HepG2 (cell line): ENCODE results near the gene CLDN11. TPM values are rescaled to one million over a fixed set of nuclear protein-coding genes. Genes with fewer than 3 reads are reported as not detected.

Experiments used
- ATAD3A ChIP-seq: sonication (generic); formaldehyde crosslinking; IDR thresholded peaks from 2 replicates; pipeline ENCODE4 v1.4.0; 2020; ENCODE audit warnings: missing genetic modification reagents
- EHMT2 ChIP-seq: fragments of 200-600 bp; sonication (generic); IDR thresholded peaks from 2 replicates; pipeline ENCODE4 v1.7.0; 2017; ENCODE audit warnings: antibody characterized with exemption, low read depth, low read length, borderline replicate concordance
- ERF ChIP-seq: IDR thresholded peaks from 2 replicates; pipeline ENCODE4 v1.6.1; 2018; ENCODE audit warnings: missing biosample characterization, missing genetic modification reagents
- FOSL2 ChIP-seq: sonication (generic); formaldehyde crosslinking; IDR thresholded peaks from 2 replicates; pipeline ENCODE4 v1.4.0; 2020; ENCODE audit warnings: missing genetic modification reagents
- HNRNPK ChIP-seq: fragments of 200-400 bp; formaldehyde crosslinking; IDR thresholded peaks from 2 replicates; pipeline ENCODE4 v1.6.1; 2018; ENCODE audit warnings: low read length, low read depth, moderate library complexity, mild to moderate bottlenecking; ENCODE audit not compliant: poor library complexity, severe bottlenecking
- NR1H2 ChIP-seq: sonication (generic); formaldehyde crosslinking; IDR thresholded peaks from 2 replicates; pipeline ENCODE4 v1.8.1; 2022; ENCODE audit warnings: low read depth, missing genetic modification reagents, borderline replicate concordance
- POLR2A ChIP-seq, 2 experiments: IDR thresholded peaks; 2 replicates each; pipeline ENCODE4 v1.6.1; 2011; ENCODE audit warnings: low read depth in 2 of 2, low read length in 2 of 2, mild to moderate bottlenecking in 1 of 2, moderate library complexity in 1 of 2; ENCODE audit not compliant: insufficient read depth in 1 of 2
- SOX6 ChIP-seq, 2 experiments: fragments of 450-650 bp in 1 of 2; sonication (generic) in 1 of 2; formaldehyde crosslinking in 1 of 2; IDR thresholded peaks; 2 replicates each; pipeline versions ENCODE4 v1.4.0 to v1.6.1; 2017 to 2020; ENCODE audit warnings: antibody characterized with exemption in 1 of 2, mild to moderate bottlenecking in 1 of 2, missing genetic modification reagents in 1 of 2
- TGIF2 ChIP-seq: IDR thresholded peaks from 2 replicates; pipeline ENCODE4 v1.6.1; 2016; ENCODE audit warnings: control low read depth, missing compliant biosample characterization
- ZC3H13 ChIP-seq: sonication (generic); formaldehyde crosslinking; IDR thresholded peaks from 2 replicates; pipeline ENCODE4 v1.8.1; 2023; ENCODE audit warnings: mild to moderate bottlenecking, missing genetic modification reagents, moderate library complexity
- ZNF251 ChIP-seq: sonication (generic); formaldehyde crosslinking; IDR thresholded peaks from 2 replicates; pipeline ENCODE4 v1.9.0; 2021; ENCODE audit warnings: mild to moderate bottlenecking, missing genetic modification reagents
- ZNF605 ChIP-seq: sonication (generic); formaldehyde crosslinking; IDR thresholded peaks from 2 replicates; pipeline ENCODE4 v1.8.0; 2022; ENCODE audit warnings: mild to moderate bottlenecking, missing genetic modification reagents
- ZNF7 ChIP-seq: IDR thresholded peaks from 2 replicates; pipeline ENCODE4 v1.6.1; 2016; ENCODE audit warnings: missing biosample characterization, missing genetic modification reagents
- ZNF777 ChIP-seq: sonication (generic); formaldehyde crosslinking; IDR thresholded peaks from 2 replicates; pipeline ENCODE4 v1.4.0; 2020; ENCODE audit warnings: missing genetic modification reagents
- ZSCAN9 ChIP-seq: IDR thresholded peaks from 2 replicates; pipeline ENCODE4 v1.6.1; 2016; ENCODE audit warnings: borderline replicate concordance
- polyA plus RNA-seq, 8 experiments: library from polyadenylated mRNA; depleted of rRNA in 3 of 8; stranded (reverse) in 7 of 8; unstranded in 1 of 8; fragments of >200 nt; fragmentation: Illumina TruSeq in 4 of 8; extraction: Trizol in 4 of 8; gene quantifications; 2 replicates each; pipeline versions ENCODE4 v1.2.1 to v1.2.3, GENCODE V29; 2011 to 2016; ENCODE audit warnings: low read depth in 4 of 8, missing spikeins in 1 of 8, mixed read lengths in 1 of 8; ENCODE audit not compliant: insufficient read depth in 1 of 8
- total RNA-seq, 5 experiments: library from RNA; depleted of rRNA; stranded (reverse); fragments of >200 nt; fragmentation: Illumina TruSeq; extraction: Trizol; gene quantifications; 2 replicates each; pipeline ENCODE4 v1.2.3, GENCODE V29; 2016; ENCODE audit warnings: low read depth in 1 of 5
- TF ChIP-seq, protein P1 (sequence below): sonication (generic); formaldehyde crosslinking; IDR thresholded peaks from 2 replicates; pipeline ENCODE4 v1.4.0; 2020; ENCODE audit warnings: missing genetic modification reagents
- TF ChIP-seq, protein P2 (sequence below): sonication (generic); formaldehyde crosslinking; IDR thresholded peaks from 2 replicates; pipeline ENCODE4 v1.8.1; 2023; ENCODE audit warnings: missing genetic modification reagents, mild to moderate bottlenecking, borderline replicate concordance
- TF ChIP-seq, protein P3 (sequence below): sonication (generic); formaldehyde crosslinking; IDR thresholded peaks from 2 replicates; pipeline ENCODE4 v1.9.0; 2021; ENCODE audit warnings: missing genetic modification reagents, borderline replicate concordance
- TF ChIP-seq, protein P4 (sequence below): sonication (generic); formaldehyde crosslinking; IDR thresholded peaks from 2 replicates; pipeline ENCODE4 v1.4.0; 2020; ENCODE audit warnings: low read depth, mild to moderate bottlenecking, missing genetic modification reagents
- TF ChIP-seq, protein P5 (sequence below): sonication (generic); formaldehyde crosslinking; IDR thresholded peaks from 2 replicates; pipeline ENCODE4 v1.9.0; 2022; ENCODE audit warnings: missing genetic modification reagents, mild to moderate bottlenecking, borderline replicate concordance

CLDN11 gene
- total and polyA plus RNA-seq, 2 of the 13 experiments (the other 11 are each of a cell fraction or from before 2014, with no cell fraction given), result 4.2 to 4.9 TPM

DNA sequence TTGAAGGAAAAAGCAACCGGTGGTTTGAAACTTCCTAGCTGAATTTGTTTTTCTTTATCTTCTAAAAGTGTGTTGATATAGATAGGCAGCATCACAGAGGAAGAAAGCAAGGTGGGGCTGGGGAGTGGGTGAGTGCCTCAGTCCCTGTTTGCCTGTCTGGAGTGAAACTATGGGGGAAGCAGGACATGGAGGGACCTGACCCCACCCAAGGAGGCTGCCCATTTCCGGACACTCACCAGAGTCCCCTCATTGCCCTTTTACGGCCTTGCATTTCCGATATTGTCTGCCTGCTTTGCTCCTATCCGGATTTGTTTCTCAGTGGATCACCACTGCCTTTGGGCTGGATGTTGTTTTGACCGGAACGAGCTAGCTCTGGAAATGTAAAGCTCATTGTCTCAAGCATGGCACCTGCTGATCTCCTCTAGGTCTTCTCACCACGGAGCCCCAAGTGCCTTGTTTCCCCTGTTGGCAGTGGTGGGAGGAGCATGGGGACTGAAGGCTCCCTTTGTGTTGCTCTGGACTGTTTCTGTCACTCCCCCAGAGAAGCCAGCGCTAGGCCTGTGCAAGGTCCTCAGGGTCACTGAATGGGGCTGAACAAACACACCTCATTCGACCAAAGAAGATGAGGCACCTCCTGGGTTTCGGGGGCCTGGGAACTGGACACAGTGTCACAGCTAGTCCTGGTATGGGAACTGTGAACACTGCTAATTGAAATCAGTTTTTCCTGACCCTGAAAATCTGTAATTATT lies 7.0 kb downstream of the CLDN11 start (continued):
- TF ChIP-seq HNRNPK (no peak), ZNF251 (CRISPR knock-in tag) (no peak), ERF (peak; percentile 27; the same call in 1 of the 2 replicates), ZC3H13 (CRISPR knock-in tag) (no peak), ZNF777 (no peak), EHMT2 (no peak), SOX6 (IDR thresholded peaks at IDR 0.05) (no peak), SOX6 (CRISPR knock-in tag; IDR thresholded peaks at IDR 0.05) (peak; percentile 91), NR1H2 (CRISPR knock-in tag) (no peak), ZNF605 (peak; percentile 79; the same call in 1 of the 2 replicates), TGIF2 (CRISPR knock-in tag) (no peak), ATAD3A (CRISPR knock-in tag) (no peak), ZNF7 (CRISPR knock-in tag) (no peak), POLR2A (IDR thresholded peaks at IDR 0.05; ENCODE audit: insufficient read depth in 1 of 2, low read depth in 2 of 2, low read length in 2 of 2) (peak; percentile 83 to 89), ZSCAN9 (CRISPR knock-in tag) (no peak), FOSL2 (CRISPR knock-in tag) (peak; percentile 27; the same call in 1 of the 2 replicates)
- TF ChIP-seq, protein P1, sequence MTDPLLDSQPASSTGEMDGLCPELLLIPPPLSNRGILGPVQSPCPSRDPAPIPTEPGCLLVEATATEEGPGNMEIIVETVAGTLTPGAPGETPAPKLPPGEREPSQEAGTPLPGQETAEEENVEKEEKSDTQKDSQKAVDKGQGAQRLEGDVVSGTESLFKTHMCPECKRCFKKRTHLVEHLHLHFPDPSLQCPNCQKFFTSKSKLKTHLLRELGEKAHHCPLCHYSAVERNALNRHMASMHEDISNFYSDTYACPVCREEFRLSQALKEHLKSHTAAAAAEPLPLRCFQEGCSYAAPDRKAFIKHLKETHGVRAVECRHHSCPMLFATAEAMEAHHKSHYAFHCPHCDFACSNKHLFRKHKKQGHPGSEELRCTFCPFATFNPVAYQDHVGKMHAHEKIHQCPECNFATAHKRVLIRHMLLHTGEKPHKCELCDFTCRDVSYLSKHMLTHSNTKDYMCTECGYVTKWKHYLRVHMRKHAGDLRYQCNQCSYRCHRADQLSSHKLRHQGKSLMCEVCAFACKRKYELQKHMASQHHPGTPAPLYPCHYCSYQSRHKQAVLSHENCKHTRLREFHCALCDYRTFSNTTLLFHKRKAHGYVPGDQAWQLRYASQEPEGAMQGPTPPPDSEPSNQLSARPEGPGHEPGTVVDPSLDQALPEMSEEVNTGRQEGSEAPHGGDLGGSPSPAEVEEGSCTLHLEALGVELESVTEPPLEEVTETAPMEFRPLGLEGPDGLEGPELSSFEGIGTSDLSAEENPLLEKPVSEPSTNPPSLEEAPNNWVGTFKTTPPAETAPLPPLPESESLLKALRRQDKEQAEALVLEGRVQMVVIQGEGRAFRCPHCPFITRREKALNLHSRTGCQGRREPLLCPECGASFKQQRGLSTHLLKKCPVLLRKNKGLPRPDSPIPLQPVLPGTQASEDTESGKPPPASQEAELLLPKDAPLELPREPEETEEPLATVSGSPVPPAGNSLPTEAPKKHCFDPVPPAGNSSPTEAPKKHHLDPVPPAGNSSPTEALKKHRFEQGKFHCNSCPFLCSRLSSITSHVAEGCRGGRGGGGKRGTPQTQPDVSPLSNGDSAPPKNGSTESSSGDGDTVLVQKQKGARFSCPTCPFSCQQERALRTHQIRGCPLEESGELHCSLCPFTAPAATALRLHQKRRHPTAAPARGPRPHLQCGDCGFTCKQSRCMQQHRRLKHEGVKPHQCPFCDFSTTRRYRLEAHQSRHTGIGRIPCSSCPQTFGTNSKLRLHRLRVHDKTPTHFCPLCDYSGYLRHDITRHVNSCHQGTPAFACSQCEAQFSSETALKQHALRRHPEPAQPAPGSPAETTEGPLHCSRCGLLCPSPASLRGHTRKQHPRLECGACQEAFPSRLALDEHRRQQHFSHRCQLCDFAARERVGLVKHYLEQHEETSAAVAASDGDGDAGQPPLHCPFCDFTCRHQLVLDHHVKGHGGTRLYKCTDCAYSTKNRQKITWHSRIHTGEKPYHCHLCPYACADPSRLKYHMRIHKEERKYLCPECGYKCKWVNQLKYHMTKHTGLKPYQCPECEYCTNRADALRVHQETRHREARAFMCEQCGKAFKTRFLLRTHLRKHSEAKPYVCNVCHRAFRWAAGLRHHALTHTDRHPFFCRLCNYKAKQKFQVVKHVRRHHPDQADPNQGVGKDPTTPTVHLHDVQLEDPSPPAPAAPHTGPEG, result 0 out of 2 replicates have a peak, but pooled peaks have one; percentile 39
- TF ChIP-seq, protein P2, sequence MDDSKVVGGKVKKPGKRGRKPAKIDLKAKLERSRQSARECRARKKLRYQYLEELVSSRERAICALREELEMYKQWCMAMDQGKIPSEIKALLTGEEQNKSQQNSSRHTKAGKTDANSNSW (CRISPR knock-in tag), result no peak
- TF ChIP-seq, protein P3, sequence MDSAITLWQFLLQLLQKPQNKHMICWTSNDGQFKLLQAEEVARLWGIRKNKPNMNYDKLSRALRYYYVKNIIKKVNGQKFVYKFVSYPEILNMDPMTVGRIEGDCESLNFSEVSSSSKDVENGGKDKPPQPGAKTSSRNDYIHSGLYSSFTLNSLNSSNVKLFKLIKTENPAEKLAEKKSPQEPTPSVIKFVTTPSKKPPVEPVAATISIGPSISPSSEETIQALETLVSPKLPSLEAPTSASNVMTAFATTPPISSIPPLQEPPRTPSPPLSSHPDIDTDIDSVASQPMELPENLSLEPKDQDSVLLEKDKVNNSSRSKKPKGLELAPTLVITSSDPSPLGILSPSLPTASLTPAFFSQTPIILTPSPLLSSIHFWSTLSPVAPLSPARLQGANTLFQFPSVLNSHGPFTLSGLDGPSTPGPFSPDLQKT (CRISPR knock-in tag), result no peak
- TF ChIP-seq, protein P4, sequence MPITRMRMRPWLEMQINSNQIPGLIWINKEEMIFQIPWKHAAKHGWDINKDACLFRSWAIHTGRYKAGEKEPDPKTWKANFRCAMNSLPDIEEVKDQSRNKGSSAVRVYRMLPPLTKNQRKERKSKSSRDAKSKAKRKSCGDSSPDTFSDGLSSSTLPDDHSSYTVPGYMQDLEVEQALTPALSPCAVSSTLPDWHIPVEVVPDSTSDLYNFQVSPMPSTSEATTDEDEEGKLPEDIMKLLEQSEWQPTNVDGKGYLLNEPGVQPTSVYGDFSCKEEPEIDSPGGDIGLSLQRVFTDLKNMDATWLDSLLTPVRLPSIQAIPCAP (CRISPR knock-in tag), result no peak
- TF ChIP-seq, protein P5, sequence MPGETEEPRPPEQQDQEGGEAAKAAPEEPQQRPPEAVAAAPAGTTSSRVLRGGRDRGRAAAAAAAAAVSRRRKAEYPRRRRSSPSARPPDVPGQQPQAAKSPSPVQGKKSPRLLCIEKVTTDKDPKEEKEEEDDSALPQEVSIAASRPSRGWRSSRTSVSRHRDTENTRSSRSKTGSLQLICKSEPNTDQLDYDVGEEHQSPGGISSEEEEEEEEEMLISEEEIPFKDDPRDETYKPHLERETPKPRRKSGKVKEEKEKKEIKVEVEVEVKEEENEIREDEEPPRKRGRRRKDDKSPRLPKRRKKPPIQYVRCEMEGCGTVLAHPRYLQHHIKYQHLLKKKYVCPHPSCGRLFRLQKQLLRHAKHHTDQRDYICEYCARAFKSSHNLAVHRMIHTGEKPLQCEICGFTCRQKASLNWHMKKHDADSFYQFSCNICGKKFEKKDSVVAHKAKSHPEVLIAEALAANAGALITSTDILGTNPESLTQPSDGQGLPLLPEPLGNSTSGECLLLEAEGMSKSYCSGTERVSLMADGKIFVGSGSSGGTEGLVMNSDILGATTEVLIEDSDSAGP, result peak; percentile 75; the same call in 1 of the 2 replicates
